NB4 (cell line): ENCODE data around the gene CLEC16A.
A peak's percentile ranks its signal among the peaks of the same experiment; 100 is the strongest.

ENCODE experiments used
- POLR2A ChIP-seq: IDR thresholded peaks from 2 replicates; pipeline ENCODE4 v1.6.1; 2011; ENCODE audit warnings: mild to moderate bottlenecking; ENCODE audit not compliant: insufficient read length; ENCODE audit errors: extremely low read depth
- TF ChIP-seq, protein P1 (sequence below): IDR thresholded peaks from 2 replicates; pipeline ENCODE4 v1.6.1; 2011; ENCODE audit warnings: low read depth, low read length
- TF ChIP-seq, protein P2 (sequence below): IDR thresholded peaks from one replicate; pipeline ENCODE4 v1.5.1; 2012; ENCODE audit warnings: low read depth, low read length

DNA sequence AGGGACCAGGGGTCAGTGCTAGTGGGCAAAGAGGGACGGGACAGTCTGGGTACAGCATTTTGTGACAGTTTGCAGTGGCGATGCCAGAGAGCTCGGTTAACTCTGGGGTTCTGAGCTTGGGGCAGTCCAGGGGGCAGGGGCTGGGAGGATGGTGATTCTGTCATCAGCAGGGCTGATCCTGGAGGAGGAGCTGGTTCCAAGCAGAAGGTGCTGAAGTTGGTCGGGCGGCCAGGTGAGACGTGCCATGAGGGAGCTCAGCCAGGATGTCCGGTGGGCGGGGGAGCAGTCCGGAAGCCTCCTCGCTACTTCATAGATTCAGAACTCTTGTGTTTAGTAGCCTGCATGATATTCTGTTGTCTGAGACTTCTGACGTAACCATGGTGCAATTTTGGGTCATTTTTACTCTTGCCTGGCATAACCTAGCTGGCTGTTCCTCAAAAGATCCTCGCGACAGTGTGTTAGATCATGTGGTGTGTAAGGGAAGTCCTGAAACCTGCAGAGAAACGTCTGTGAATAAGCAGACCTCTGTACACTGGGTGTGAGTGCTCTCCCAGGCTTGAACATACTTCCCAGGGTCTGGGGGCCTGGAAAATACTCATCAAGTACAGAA is 122.0 kb downstream of the CLEC16A start:
- TF ChIP-seq, protein P1, sequence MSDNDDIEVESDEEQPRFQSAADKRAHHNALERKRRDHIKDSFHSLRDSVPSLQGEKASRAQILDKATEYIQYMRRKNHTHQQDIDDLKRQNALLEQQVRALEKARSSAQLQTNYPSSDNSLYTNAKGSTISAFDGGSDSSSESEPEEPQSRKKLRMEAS, result peak; percentile 50; the same call in 1 of the 2 replicates
- no peak for TF ChIP-seq POLR2A
- TF ChIP-seq, protein P2, sequence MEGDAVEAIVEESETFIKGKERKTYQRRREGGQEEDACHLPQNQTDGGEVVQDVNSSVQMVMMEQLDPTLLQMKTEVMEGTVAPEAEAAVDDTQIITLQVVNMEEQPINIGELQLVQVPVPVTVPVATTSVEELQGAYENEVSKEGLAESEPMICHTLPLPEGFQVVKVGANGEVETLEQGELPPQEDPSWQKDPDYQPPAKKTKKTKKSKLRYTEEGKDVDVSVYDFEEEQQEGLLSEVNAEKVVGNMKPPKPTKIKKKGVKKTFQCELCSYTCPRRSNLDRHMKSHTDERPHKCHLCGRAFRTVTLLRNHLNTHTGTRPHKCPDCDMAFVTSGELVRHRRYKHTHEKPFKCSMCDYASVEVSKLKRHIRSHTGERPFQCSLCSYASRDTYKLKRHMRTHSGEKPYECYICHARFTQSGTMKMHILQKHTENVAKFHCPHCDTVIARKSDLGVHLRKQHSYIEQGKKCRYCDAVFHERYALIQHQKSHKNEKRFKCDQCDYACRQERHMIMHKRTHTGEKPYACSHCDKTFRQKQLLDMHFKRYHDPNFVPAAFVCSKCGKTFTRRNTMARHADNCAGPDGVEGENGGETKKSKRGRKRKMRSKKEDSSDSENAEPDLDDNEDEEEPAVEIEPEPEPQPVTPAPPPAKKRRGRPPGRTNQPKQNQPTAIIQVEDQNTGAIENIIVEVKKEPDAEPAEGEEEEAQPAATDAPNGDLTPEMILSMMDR, result no peak
